ENCODE results near the gene TEAD1.
A peak's percentile ranks its signal among the peaks of the same experiment; 100 is the strongest.

Gene TEAD1

GRCh38 chr11:12715941-12716340 is 41.7 kb downstream of the TEAD1 start:
- DNase-seq = no peak

- no peak for DNase-seq
Observed at GRCh38 chr11:12716816-12717215, 42.6 kb downstream of the TEAD1 start.

- peak; percentile 5 to 38 for DNase-seq
Observed at GRCh38 chr11:12717851-12718291, 43.6 kb downstream of the TEAD1 start.

GRCh38 chr11:12719221-12719620 is 45.0 kb downstream of the TEAD1 start:
- no peak for DNase-seq

- no peak for DNase-seq
Observed at GRCh38 chr11:12721816-12722604, 47.8 kb downstream of the TEAD1 start.

- no peak for DNase-seq
Observed at GRCh38 chr11:12723421-12724300, 49.4 kb downstream of the TEAD1 start.

GRCh38 chr11:12724301-12725054 is 50.3 kb downstream of the TEAD1 start:
- no peak for DNase-seq

GRCh38 chr11:12725055-12725862 is 51.0 kb downstream of the TEAD1 start:
- DNase-seq = no peak

GRCh38 chr11:12725863-12726682 is 51.9 kb downstream of the TEAD1 start:
- no peak for DNase-seq

GRCh38 chr11:12727563-12728211 is 53.5 kb downstream of the TEAD1 start:
- DNase-seq = no peak

- DNase-seq = no peak
Observed at GRCh38 chr11:12728417-12728816, 54.2 kb downstream of the TEAD1 start.

- DNase-seq = no peak
Observed at GRCh38 chr11:12729941-12730340, 55.7 kb downstream of the TEAD1 start.

- no peak for DNase-seq
Observed at GRCh38 chr11:12731841-12732336, 57.7 kb downstream of the TEAD1 start.

- DNase-seq = no peak
Observed at GRCh38 chr11:12733091-12733490, 58.9 kb downstream of the TEAD1 start.

- no peak for DNase-seq
Observed at GRCh38 chr11:12734625-12735024, 60.4 kb downstream of the TEAD1 start.

- DNase-seq = no peak
Observed at GRCh38 chr11:12735262-12735661, 61.0 kb downstream of the TEAD1 start.

GRCh38 chr11:12737024-12737423 is 62.8 kb downstream of the TEAD1 start:
- DNase-seq = no peak

- no peak for DNase-seq
Observed at GRCh38 chr11:12741671-12742216, 67.5 kb downstream of the TEAD1 start.

- no peak for DNase-seq
Observed at GRCh38 chr11:12743834-12744449, 69.7 kb downstream of the TEAD1 start.

Measured in CD4-positive, alpha-beta T cell treated with Interleukin-1 beta for 1 hour (primary cell).